Stimulated activated CD8-positive, alpha-beta memory T cell treated with anti-CD3 and anti-CD28 coated beads, Interleukin-7, amount 100 ng/mL, for 48 hours (primary cell): ENCODE data around the gene KMT2B.

Experiments used
- DNase-seq, 2 donors: peaks; one replicate each; pipeline ENCODE4 v3.0.0-alpha.2; 2020; ENCODE audit warnings: low read depth in 1 of 2; ENCODE audit errors: extremely low read depth in 1 of 2

KMT2B gene

GRCh38 chr19:35740423-35741202 is 22.8 kb downstream of the KMT2B start:
- DNase-seq, result peak; percentile 95 to 98

GRCh38 chr19:35741203-35741515 is 23.4 kb downstream of the KMT2B start:
- DNase-seq, result no peak

- DNase-seq, result peak; percentile 57 to 77
Measured at GRCh38 chr19:35742121-35742724, 24.4 kb downstream of the KMT2B start, which contains the start of gene IGFLR1. Gene IGFLR1 (minus strand): TSS chr19:35742452. CDS start chr19:35741180, 1,272 bp downstream.

GRCh38 chr19:35743640-35744429 is 26.0 kb downstream of the KMT2B start:
- DNase-seq, result no peak

- peak; percentile 80 to 92 for DNase-seq
Measured at GRCh38 chr19:35744430-35745327, 26.9 kb downstream of the KMT2B start.

GRCh38 chr19:35745328-35746086 is 27.7 kb downstream of the KMT2B start, which contains the start of the genes PSENEN and U2AF1L4:
Gene PSENEN (plus strand): TSS chr19:35745651. CDS start chr19:35745931, 280 bp downstream.
Gene U2AF1L4 (minus strand): TSS chr19:35745418. CDS start chr19:35745391, 27 bp downstream.
- DNase-seq, result peak; percentile 91 to 95

GRCh38 chr19:35746087-35746462 is 28.3 kb downstream of the KMT2B start:
- DNase-seq, result no peak

- DNase-seq, result no peak
Measured at GRCh38 chr19:35746531-35746930, 28.7 kb downstream of the KMT2B start.

- peak; percentile 96 to 98 for DNase-seq
Measured at GRCh38 chr19:35748106-35749020, 30.6 kb downstream of the KMT2B start, which contains the start of gene LIN37. Gene LIN37 (plus strand): TSS chr19:35748576. CDS start chr19:35748725, 149 bp downstream.

GRCh38 chr19:35750167-35750566 is 32.4 kb downstream of the KMT2B start:
- DNase-seq, result no peak

GRCh38 chr19:35751839-35752745 is 34.3 kb downstream of the KMT2B start:
- no peak for DNase-seq

- DNase-seq, result no peak
Measured at GRCh38 chr19:35752746-35753350, 35.0 kb downstream of the KMT2B start.

- DNase-seq, result no peak
Measured at GRCh38 chr19:35753634-35754369, 36.0 kb downstream of the KMT2B start.

- DNase-seq, result no peak
Measured at GRCh38 chr19:35754370-35755130, 36.7 kb downstream of the KMT2B start.

GRCh38 chr19:35755131-35755549 is 37.3 kb downstream of the KMT2B start:
- no peak for DNase-seq
